Nephron (organoid): ENCODE measurements around the gene TIPIN.
"Not testable (repeated sequence)": the region's sequence is repeated elsewhere in the genome, so short reads cannot be mapped to it uniquely, and the experiment has no call there.

Source experiments
- H3K27ac Mint-ChIP-seq, 3 experiments: 2 replicates each; pipeline ENCODE4 v1.8.0; 2020; ENCODE audit warnings: mixed read lengths in 3 of 3, mild to moderate bottlenecking in 2 of 3, moderate library complexity in 1 of 3
- H3K27me3 Mint-ChIP-seq: 2 replicates; pipeline ENCODE4 v1.8.0; 2021; ENCODE audit warnings: low read depth, mild to moderate bottlenecking, moderate library complexity, mixed read lengths
- H3K36me3 Mint-ChIP-seq: 2 replicates; pipeline ENCODE4 v1.8.0; 2020; ENCODE audit warnings: low read depth, mixed read lengths
- H3K4me1 Mint-ChIP-seq: 2 replicates; pipeline ENCODE4 v1.8.0; 2020; ENCODE audit warnings: mixed read lengths
- H3K4me3 Mint-ChIP-seq, 3 experiments: 2 replicates each; pipeline ENCODE4 v1.8.0; 2020; ENCODE audit warnings: mild to moderate bottlenecking in 3 of 3, mixed read lengths in 3 of 3, moderate library complexity in 2 of 3
- H3K9me3 Mint-ChIP-seq: 2 replicates; pipeline ENCODE4 v1.8.0; 2020; ENCODE audit warnings: mixed read lengths
- CTCF ChIP-seq, 3 experiments: fragments of 200-600 bp; sonication (generic); IDR thresholded peaks; one replicate each; pipeline ENCODE4 v1.5.0; 2021; ENCODE audit warnings: antibody characterized with exemption in 3 of 3; ENCODE audit not compliant: unreplicated experiment in 3 of 3

Gene TIPIN

GRCh38 chr15:66394915-66395314 lies 38.4 kb upstream of the TIPIN start:
- Mint-ChIP-seq H3K4me1 (peaks cover 10% of the 10 kb centered on the region), H3K27me3 (no peaks in the 10 kb centered on the region), H3K4me3 (no peak overlapping the region), H3K36me3 (peaks cover 23% of the 10 kb centered on the region), H3K27ac (no peak overlapping the region), H3K9me3 (no peaks in the 10 kb centered on the region)
- no peak for TF ChIP-seq CTCF (IDR thresholded peaks at IDR 0.05; ENCODE audit: unreplicated experiment in 3 of 3)

GRCh38 chr15:66394472-66394871 lies 38.0 kb upstream of the TIPIN start:
- Mint-ChIP-seq H3K27me3 (no peaks in the 10 kb centered on the region), H3K27ac (no peak overlapping the region), H3K4me1 (peaks cover 12% of the 10 kb centered on the region), H3K4me3 (no peak overlapping the region), H3K9me3 (no peaks in the 10 kb centered on the region), H3K36me3 (peaks cover 23% of the 10 kb centered on the region)
- no peak for TF ChIP-seq CTCF (IDR thresholded peaks at IDR 0.05; ENCODE audit: unreplicated experiment in 3 of 3)

GRCh38 chr15:66393037-66393436 lies 36.6 kb upstream of the TIPIN start:
- peaks cover 23% of the 10 kb centered on the region for H3K4me1 Mint-ChIP-seq

GRCh38 chr15:66390678-66391077 lies 34.2 kb upstream of the TIPIN start:
- no peak for TF ChIP-seq CTCF (IDR thresholded peaks at IDR 0.05; ENCODE audit: unreplicated experiment in 3 of 3)
- Mint-ChIP-seq H3K9me3 (no peaks in the 10 kb centered on the region), H3K36me3 (peaks cover 17% of the 10 kb centered on the region), H3K4me1 (peaks cover 36% of the 10 kb centered on the region), H3K27ac (peak overlapping the region in 1 of 3 experiments; percentile 21), H3K27me3 (no peaks in the 10 kb centered on the region), H3K4me3 (peak overlapping the region in 2 of 3 experiments; percentile 59 to 79)

More at GRCh38 chr15:66393037-66393436, 36.6 kb upstream of the TIPIN start:
- peaks cover 24% of the 10 kb centered on the region for H3K36me3 Mint-ChIP-seq
- H3K27ac Mint-ChIP-seq, H3K27me3 Mint-ChIP-seq, H3K9me3 Mint-ChIP-seq, H3K4me3 Mint-ChIP-seq: not testable (repeated sequence)

- no peaks in the 10 kb centered on the region for H3K27me3 Mint-ChIP-seq
- H3K9me3 Mint-ChIP-seq = no peaks in the 10 kb centered on the region
- H3K36me3 Mint-ChIP-seq = peaks cover 13% of the 10 kb centered on the region
- TF ChIP-seq CTCF (IDR thresholded peaks at IDR 0.05; ENCODE audit: unreplicated experiment in 3 of 3) = no peak
- peaks cover 36% of the 10 kb centered on the region for H3K4me1 Mint-ChIP-seq
- no peak overlapping the region for H3K27ac Mint-ChIP-seq
- H3K4me3 Mint-ChIP-seq = peak overlapping the region; percentile 14 to 78 (median 56)
These were observed 33.4 kb upstream of the TIPIN start for GRCh38 chr15:66389859-66390381.

- Mint-ChIP-seq H3K9me3 (no peaks in the 10 kb centered on the region), H3K4me3 (peak overlapping the region; percentile 93 to 99 (median 95)), H3K27me3 (no peaks in the 10 kb centered on the region), H3K27ac (peak overlapping the region in 1 of 3 experiments; percentile 31), H3K4me1 (peaks cover 36% of the 10 kb centered on the region), H3K36me3 (peaks cover 13% of the 10 kb centered on the region)
- no peak for TF ChIP-seq CTCF (IDR thresholded peaks at IDR 0.05; ENCODE audit: unreplicated experiment in 3 of 3)
These were observed 32.8 kb upstream of the TIPIN start for GRCh38 chr15:66389098-66389858.
